ENCODE results near the gene PAPLN.

GRCh38 chr14:73220634-73221033 lies 16.7 kb upstream of the PAPLN start:
- TF ChIP-seq, protein P1, sequence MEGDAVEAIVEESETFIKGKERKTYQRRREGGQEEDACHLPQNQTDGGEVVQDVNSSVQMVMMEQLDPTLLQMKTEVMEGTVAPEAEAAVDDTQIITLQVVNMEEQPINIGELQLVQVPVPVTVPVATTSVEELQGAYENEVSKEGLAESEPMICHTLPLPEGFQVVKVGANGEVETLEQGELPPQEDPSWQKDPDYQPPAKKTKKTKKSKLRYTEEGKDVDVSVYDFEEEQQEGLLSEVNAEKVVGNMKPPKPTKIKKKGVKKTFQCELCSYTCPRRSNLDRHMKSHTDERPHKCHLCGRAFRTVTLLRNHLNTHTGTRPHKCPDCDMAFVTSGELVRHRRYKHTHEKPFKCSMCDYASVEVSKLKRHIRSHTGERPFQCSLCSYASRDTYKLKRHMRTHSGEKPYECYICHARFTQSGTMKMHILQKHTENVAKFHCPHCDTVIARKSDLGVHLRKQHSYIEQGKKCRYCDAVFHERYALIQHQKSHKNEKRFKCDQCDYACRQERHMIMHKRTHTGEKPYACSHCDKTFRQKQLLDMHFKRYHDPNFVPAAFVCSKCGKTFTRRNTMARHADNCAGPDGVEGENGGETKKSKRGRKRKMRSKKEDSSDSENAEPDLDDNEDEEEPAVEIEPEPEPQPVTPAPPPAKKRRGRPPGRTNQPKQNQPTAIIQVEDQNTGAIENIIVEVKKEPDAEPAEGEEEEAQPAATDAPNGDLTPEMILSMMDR (IDR thresholded peaks at IDR 0.05): no peak
- TF ChIP-seq POLR2A (IDR thresholded peaks at IDR 0.05): no peak
